Loucy (cell line): Measurements from ENCODE around the gene TMOD1.

ENCODE experiments used
- H2AFZ ChIP-seq: fragments of 200-600 bp; sonication (generic); 2 replicates; pipeline ENCODE4 v1.6.0; 2016; ENCODE audit warnings: antibody characterized with exemption, mild to moderate bottlenecking, low read length, moderate library complexity
- H3F3A ChIP-seq: fragments of 200-600 bp; 2 replicates; pipeline ENCODE4 v1.6.0; 2016; ENCODE audit warnings: antibody characterized with exemption, low read depth, mild to moderate bottlenecking
- H3K27me3 ChIP-seq: fragments of 200-600 bp; sonication (generic); 2 replicates; pipeline ENCODE4 v1.6.1; 2014; ENCODE audit warnings: low read length, mild to moderate bottlenecking; ENCODE audit not compliant: insufficient read depth, poor library complexity, severe bottlenecking
- H3K36me3 ChIP-seq: fragments of 200-600 bp; sonication (generic); 2 replicates; pipeline ENCODE4 v1.6.1; 2016; ENCODE audit warnings: low read length; ENCODE audit not compliant: insufficient read depth
- H3K4me1 ChIP-seq: fragments of 200-600 bp; sonication (generic); 2 replicates; pipeline ENCODE4 v1.5.1; 2014; ENCODE audit warnings: low read length, mild to moderate bottlenecking; ENCODE audit not compliant: insufficient read depth, poor library complexity, severe bottlenecking
- H3K4me2 ChIP-seq: fragments of 200-600 bp; sonication (generic); 2 replicates; pipeline ENCODE4 v1.6.0; 2014; ENCODE audit warnings: antibody characterized with exemption, low read length, low read depth, mild to moderate bottlenecking; ENCODE audit not compliant: poor library complexity, severe bottlenecking
- H3K4me3 ChIP-seq: fragments of 200-600 bp; sonication (generic); 2 replicates; pipeline ENCODE4 v1.5.1; 2014; ENCODE audit warnings: low read length, mild to moderate bottlenecking, mixed read lengths; ENCODE audit not compliant: poor library complexity, severe bottlenecking
- H3K79me2 ChIP-seq: fragments of 200-600 bp; sonication (generic); 2 replicates; pipeline ENCODE4 v1.6.1; 2014; ENCODE audit warnings: low read length; ENCODE audit not compliant: insufficient read depth
- H3K9ac ChIP-seq: fragments of 200-600 bp; sonication (generic); 2 replicates; pipeline ENCODE4 v1.6.0; 2014; ENCODE audit warnings: mild to moderate bottlenecking, low read depth, low read length, moderate library complexity; ENCODE audit not compliant: poor library complexity, severe bottlenecking
- H3K9me2 ChIP-seq: fragments of 200-600 bp; sonication (generic); replicated peaks from 2 replicates; pipeline ENCODE4 v1.6.1; 2016; ENCODE audit warnings: low read depth, low read length, mixed read lengths
- H3K9me3 ChIP-seq: fragments of 200-600 bp; sonication (generic); 2 replicates; pipeline ENCODE4 v1.6.1; 2014; ENCODE audit warnings: mild to moderate bottlenecking, antibody characterized with exemption, low read length, low read depth; ENCODE audit not compliant: insufficient read depth
- H4K20me1 ChIP-seq: fragments of 200-600 bp; sonication (generic); 2 replicates; pipeline ENCODE4 v1.6.0; 2014; ENCODE audit warnings: antibody characterized with exemption, low read length, mild to moderate bottlenecking; ENCODE audit not compliant: insufficient read depth, poor library complexity, severe bottlenecking
- EZH2phosphoT487 ChIP-seq: fragments of 200-600 bp; IDR thresholded peaks from 2 replicates; pipeline ENCODE4 v1.6.1; 2018; ENCODE audit warnings: antibody characterized with exemption, mild to moderate bottlenecking, moderate library complexity, borderline replicate concordance
- TF ChIP-seq, protein P1 (sequence below): fragments of 200-600 bp; sonication (generic); conservative IDR thresholded peaks from 2 replicates; pipeline ENCODE4 v1.5.1; 2014; ENCODE audit warnings: mild to moderate bottlenecking, antibody characterized with exemption, low read length

TMOD1 gene

DNA sequence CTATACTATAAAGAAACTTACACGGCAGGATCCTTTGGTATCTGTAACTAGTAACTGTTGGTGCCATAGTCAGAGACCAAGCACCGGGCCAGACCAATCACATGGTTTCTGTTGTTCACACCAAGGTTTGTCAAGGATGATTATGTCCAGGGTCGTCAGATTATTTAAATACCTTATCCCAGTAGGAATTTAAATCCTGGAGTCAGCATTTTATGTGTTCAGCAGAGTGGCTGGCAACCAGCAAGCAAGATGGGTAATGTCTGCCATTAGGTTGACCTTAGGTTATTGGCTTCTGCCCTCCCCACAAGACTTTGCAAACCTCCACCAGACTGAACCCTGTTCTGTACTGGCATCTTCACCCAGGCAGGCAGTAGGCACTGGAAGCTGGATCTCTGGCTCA, 39.3 kb upstream of the TMOD1 start:
- H3K4me1 ChIP-seq: no peaks in the 10 kb centered on the region
- no peaks in the 10 kb centered on the region for H3K36me3 ChIP-seq
- H3K9me3 ChIP-seq: no peaks in the 10 kb centered on the region

DNA sequence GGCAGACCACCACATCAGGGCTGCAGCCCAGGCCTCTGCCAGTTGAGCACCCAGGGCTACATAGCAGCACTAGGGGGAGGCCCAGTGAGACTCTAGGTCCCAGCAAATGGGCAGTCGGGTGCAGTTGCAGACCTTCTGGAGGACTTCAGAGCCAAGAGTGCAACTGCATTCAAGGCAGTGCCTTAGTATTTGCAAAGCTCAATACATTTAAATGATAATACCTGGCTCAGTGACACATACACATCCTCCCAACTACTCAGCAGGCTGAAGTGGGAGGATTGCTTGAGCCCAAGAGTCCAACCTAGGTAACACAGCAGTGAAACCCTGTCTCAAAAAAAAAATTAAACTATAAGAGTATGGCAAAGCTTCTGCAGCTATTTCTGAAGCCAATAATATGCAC, 38.6 kb upstream of the TMOD1 start:
- Histone ChIP-seq H3K27me3 (no peaks in the 10 kb centered on the region), H3K79me2 (no peaks in the 10 kb centered on the region), H3K36me3 (no peaks in the 10 kb centered on the region), H3K9ac (no peak overlapping the region), H3K9me3 (no peaks in the 10 kb centered on the region), H3K4me2 (no peak overlapping the region), H2AFZ (no peak overlapping the region), H3F3A (no peaks in the 10 kb centered on the region), H3K4me3 (no peak overlapping the region), H3K4me1 (no peaks in the 10 kb centered on the region), H3K9me2 (no peaks in the 10 kb centered on the region), H4K20me1 (no peaks in the 10 kb centered on the region)
- TF ChIP-seq, protein P1, sequence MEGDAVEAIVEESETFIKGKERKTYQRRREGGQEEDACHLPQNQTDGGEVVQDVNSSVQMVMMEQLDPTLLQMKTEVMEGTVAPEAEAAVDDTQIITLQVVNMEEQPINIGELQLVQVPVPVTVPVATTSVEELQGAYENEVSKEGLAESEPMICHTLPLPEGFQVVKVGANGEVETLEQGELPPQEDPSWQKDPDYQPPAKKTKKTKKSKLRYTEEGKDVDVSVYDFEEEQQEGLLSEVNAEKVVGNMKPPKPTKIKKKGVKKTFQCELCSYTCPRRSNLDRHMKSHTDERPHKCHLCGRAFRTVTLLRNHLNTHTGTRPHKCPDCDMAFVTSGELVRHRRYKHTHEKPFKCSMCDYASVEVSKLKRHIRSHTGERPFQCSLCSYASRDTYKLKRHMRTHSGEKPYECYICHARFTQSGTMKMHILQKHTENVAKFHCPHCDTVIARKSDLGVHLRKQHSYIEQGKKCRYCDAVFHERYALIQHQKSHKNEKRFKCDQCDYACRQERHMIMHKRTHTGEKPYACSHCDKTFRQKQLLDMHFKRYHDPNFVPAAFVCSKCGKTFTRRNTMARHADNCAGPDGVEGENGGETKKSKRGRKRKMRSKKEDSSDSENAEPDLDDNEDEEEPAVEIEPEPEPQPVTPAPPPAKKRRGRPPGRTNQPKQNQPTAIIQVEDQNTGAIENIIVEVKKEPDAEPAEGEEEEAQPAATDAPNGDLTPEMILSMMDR: no peak

More for the DNA sequence above, 39.3 kb upstream of the TMOD1 start:
- Histone ChIP-seq H3F3A (no peaks in the 10 kb centered on the region), H3K4me2 (no peak overlapping the region), H3K27me3 (no peaks in the 10 kb centered on the region), H3K9ac (no peak overlapping the region), H3K9me2 (no peaks in the 10 kb centered on the region), H3K4me3 (no peak overlapping the region), H4K20me1 (no peaks in the 10 kb centered on the region), H3K79me2 (no peaks in the 10 kb centered on the region), H2AFZ (no peak overlapping the region)
- TF ChIP-seq, protein P1: no peak
- no peak for TF ChIP-seq EZH2phosphoT487

DNA sequence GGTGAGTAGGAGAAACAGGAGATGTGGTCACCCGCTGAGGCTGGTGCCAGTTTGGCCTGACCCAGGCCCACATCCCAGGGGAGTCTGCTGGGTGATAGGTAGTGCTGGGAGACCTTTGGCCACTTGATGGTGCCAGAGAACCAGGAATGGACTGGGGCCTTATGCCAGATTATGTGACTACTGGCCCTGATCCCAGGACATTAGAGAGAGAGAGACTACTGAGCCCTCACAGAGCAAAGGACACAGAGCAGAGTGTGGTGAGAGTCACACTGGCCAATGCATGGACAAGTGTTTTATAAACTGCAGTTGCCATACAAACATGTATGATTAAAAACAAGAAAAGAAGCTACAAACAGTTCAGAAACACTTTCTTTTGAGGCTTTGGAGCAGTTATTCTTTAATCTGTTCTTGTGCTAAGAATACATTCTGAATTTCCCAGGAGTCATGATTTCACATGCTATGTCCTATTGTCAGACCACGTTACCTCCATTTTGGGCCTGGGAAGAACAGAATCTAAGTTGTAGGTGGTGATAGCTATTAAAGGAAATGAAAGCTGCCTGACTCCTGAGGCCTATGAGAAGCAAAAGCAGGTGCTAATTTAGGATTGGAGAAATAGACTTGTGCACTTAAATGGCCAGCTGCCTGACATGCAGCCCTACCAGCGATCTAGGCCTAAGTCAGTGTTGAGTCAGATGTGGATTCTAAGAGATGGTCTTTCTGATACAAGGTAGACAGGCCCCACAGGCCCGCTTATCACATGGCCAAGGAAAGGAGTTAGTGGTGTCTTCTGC, 32.6 kb upstream of the TMOD1 start:
- no peaks in the 10 kb centered on the region for H3K27me3 ChIP-seq
- H3K9ac ChIP-seq: no peak overlapping the region
- no peaks in the 10 kb centered on the region for H3F3A ChIP-seq
- H3K79me2 ChIP-seq: no peaks in the 10 kb centered on the region
- H3K4me3 ChIP-seq: no peak overlapping the region
- no peaks in the 10 kb centered on the region for H4K20me1 ChIP-seq
- no peaks in the 10 kb centered on the region for H3K9me2 ChIP-seq
- no peaks in the 10 kb centered on the region for H3K9me3 ChIP-seq
- H3K4me1 ChIP-seq: no peaks in the 10 kb centered on the region
- H2AFZ ChIP-seq: no peak overlapping the region
- H3K36me3 ChIP-seq: no peaks in the 10 kb centered on the region
- H3K4me2 ChIP-seq: no peak overlapping the region
- no peak for TF ChIP-seq EZH2phosphoT487
- TF ChIP-seq, protein P1: peak; percentile 89
